Mucosa of rectum (tissue), 2 donors: Measurements from ENCODE around the gene DGKB.

Source experiments
- H3K27ac ChIP-seq, 2 donors: one replicate each; pipeline ENCODE4 v1.7.0; 2013; ENCODE audit warnings: inconsistent platforms in 2 of 2, low read depth in 2 of 2, low read length in 2 of 2
- H3K27me3 ChIP-seq, 2 donors: one replicate each; pipeline ENCODE4 v1.7.0; 2013; ENCODE audit warnings: low read length in 2 of 2; ENCODE audit not compliant: control insufficient read depth in 2 of 2, insufficient read depth in 2 of 2
- H3K36me3 ChIP-seq, 2 donors: one replicate each; pipeline ENCODE4 v1.7.0; 2013; ENCODE audit warnings: low read length in 2 of 2; ENCODE audit not compliant: control insufficient read depth in 2 of 2, insufficient read depth in 2 of 2
- H3K4me1 ChIP-seq, 2 donors: one replicate each; pipeline ENCODE4 v1.7.0; 2013; ENCODE audit warnings: low read length in 2 of 2, mild to moderate bottlenecking in 1 of 2; ENCODE audit not compliant: control insufficient read depth in 2 of 2, insufficient read depth in 2 of 2
- H3K4me3 ChIP-seq, 2 donors: one replicate each; pipeline ENCODE4 v1.7.0; 2013; ENCODE audit warnings: low read length in 2 of 2
- H3K9ac ChIP-seq, 2 donors: one replicate each; pipeline ENCODE4 v1.7.0; 2013; ENCODE audit warnings: low read length in 2 of 2, low read depth in 1 of 2, mild to moderate bottlenecking in 1 of 2
- H3K9me3 ChIP-seq, 2 donors: one replicate each; pipeline ENCODE4 v1.7.0; 2013; ENCODE audit warnings: low read length in 2 of 2; ENCODE audit not compliant: control insufficient read depth in 2 of 2
- donor health status: healthy.
- donor health status: Normal muscosa, but diverticular disease.

DGKB gene

GRCh38 chr7:14714161-14714728 is 188.3 kb downstream of the DGKB start:
- H3K27me3 ChIP-seq = no peaks in the 10 kb centered on the region
- no peak overlapping the region for H3K9ac ChIP-seq
- H3K4me3 ChIP-seq = no peak overlapping the region
- no peaks in the 10 kb centered on the region for H3K36me3 ChIP-seq
- H3K9me3 ChIP-seq = no peaks in the 10 kb centered on the region
- H3K4me1 ChIP-seq = no peaks in the 10 kb centered on the region
- no peak overlapping the region for H3K27ac ChIP-seq

- Histone ChIP-seq H3K4me3 (no peak overlapping the region), H3K36me3 (no peaks in the 10 kb centered on the region), H3K9me3 (no peaks in the 10 kb centered on the region), H3K4me1 (no peaks in the 10 kb centered on the region), H3K9ac (no peak overlapping the region), H3K27me3 (no peaks in the 10 kb centered on the region), H3K27ac (no peak overlapping the region)
These were observed 204.3 kb downstream of the DGKB start for GRCh38 chr7:14698239-14698638.

DNA sequence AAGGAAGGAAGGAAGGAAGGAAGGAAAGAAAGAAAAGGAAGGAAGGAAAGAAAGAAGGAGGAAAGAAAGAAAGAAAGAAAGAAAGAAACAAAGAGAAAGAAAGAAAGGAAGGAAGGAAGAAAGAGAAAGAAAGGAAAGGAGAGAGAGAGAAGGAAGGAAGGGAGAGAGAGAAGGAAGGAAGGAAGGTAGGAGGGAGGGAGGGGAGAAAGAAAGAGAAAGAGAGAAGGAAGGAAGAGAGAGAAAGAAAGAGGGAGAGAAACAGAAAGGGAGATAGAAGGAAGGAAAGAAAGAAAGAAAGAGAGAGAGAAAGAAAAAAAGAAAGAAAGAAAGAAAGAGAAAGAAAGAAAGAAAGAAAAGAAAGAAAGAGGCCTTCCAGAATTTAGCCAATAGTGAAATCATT is 204.9 kb downstream of the DGKB start:
- H3K9me3 ChIP-seq = no peaks in the 10 kb centered on the region
- H3K27ac ChIP-seq = no peak overlapping the region
- H3K4me1 ChIP-seq = no peaks in the 10 kb centered on the region
- H3K27me3 ChIP-seq = no peaks in the 10 kb centered on the region
- H3K4me3 ChIP-seq = no peak overlapping the region
- no peak overlapping the region for H3K9ac ChIP-seq
- H3K36me3 ChIP-seq = no peaks in the 10 kb centered on the region

- Histone ChIP-seq H3K4me1 (no peaks in the 10 kb centered on the region), H3K36me3 (no peaks in the 10 kb centered on the region)
These were observed 210.9 kb downstream of the DGKB start for GRCh38 chr7:14691597-14692203.

DNA sequence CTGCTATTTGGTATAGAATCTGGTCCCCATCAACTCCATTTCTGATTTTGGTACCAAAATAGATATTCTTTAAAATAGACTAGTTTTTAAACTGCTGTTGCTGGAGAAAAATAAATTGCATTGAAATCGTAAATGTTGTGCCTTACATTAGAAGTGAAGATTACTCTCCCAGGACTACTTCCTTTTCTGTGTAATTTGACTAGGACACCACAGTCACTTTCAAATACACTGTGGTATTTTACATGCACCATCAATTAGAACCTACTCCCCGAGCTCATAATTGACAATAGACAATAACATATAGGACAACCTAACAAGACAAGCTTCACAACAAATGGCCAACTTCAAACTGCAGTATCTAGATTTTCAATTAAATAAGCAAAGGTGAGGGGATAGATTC is 211.5 kb downstream of the DGKB start:
- no peak overlapping the region for H3K4me3 ChIP-seq
- no peaks in the 10 kb centered on the region for H3K36me3 ChIP-seq
- no peaks in the 10 kb centered on the region for H3K9me3 ChIP-seq
- H3K4me1 ChIP-seq = no peaks in the 10 kb centered on the region
- H3K27me3 ChIP-seq = no peaks in the 10 kb centered on the region
- no peak overlapping the region for H3K9ac ChIP-seq
- H3K27ac ChIP-seq = no peak overlapping the region

More at GRCh38 chr7:14691597-14692203, 210.9 kb downstream of the DGKB start:
- H3K27me3 ChIP-seq = no peaks in the 10 kb centered on the region
- no peak overlapping the region for H3K4me3 ChIP-seq
- no peak overlapping the region for H3K9ac ChIP-seq
- H3K27ac ChIP-seq = no peak overlapping the region
- H3K9me3 ChIP-seq = no peaks in the 10 kb centered on the region

- H3K4me1 ChIP-seq = no peaks in the 10 kb centered on the region
- H3K9ac ChIP-seq = no peak overlapping the region
- H3K36me3 ChIP-seq = no peaks in the 10 kb centered on the region
- no peaks in the 10 kb centered on the region for H3K27me3 ChIP-seq
- no peak overlapping the region for H3K4me3 ChIP-seq
- H3K27ac ChIP-seq = no peak overlapping the region
- no peaks in the 10 kb centered on the region for H3K9me3 ChIP-seq
These were observed 212.1 kb downstream of the DGKB start for GRCh38 chr7:14690486-14690885.

DNA sequence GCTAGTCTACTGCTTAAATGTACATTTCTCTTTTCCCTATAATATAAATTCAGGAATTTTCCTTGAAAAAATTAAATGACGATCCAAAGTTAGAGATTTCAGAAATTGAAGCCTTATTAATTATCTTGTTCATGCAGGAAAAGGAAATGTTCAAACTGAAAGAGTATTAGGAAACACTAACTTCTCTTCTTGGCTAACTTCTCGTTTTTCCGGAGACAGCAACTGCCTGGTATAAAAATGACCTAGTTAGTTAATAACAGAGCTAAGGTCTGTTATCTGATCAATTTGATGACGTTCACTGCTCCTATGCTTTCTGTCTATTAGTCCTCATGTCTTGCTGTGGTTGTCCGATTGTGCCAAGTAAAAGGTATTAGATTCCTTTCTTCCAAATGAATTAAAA is 212.5 kb downstream of the DGKB start:
- Histone ChIP-seq H3K36me3 (no peaks in the 10 kb centered on the region), H3K27ac (no peak overlapping the region), H3K9ac (no peak overlapping the region), H3K9me3 (no peaks in the 10 kb centered on the region), H3K4me1 (no peaks in the 10 kb centered on the region), H3K27me3 (no peaks in the 10 kb centered on the region), H3K4me3 (no peak overlapping the region)

- Histone ChIP-seq H3K4me1 (no peaks in the 10 kb centered on the region), H3K9ac (no peak overlapping the region), H3K9me3 (no peaks in the 10 kb centered on the region), H3K27me3 (no peaks in the 10 kb centered on the region), H3K4me3 (no peak overlapping the region), H3K27ac (no peak overlapping the region), H3K36me3 (no peaks in the 10 kb centered on the region)
These were observed 214.3 kb downstream of the DGKB start for GRCh38 chr7:14688208-14688607.

- Histone ChIP-seq H3K27me3 (no peaks in the 10 kb centered on the region), H3K4me1 (no peaks in the 10 kb centered on the region), H3K9me3 (no peaks in the 10 kb centered on the region), H3K27ac (no peak overlapping the region), H3K9ac (no peak overlapping the region), H3K4me3 (no peak overlapping the region), H3K36me3 (no peaks in the 10 kb centered on the region)
These were observed 214.8 kb downstream of the DGKB start for GRCh38 chr7:14687777-14688176.

- Histone ChIP-seq H3K9ac (no peak overlapping the region), H3K9me3 (no peaks in the 10 kb centered on the region), H3K27me3 (no peaks in the 10 kb centered on the region), H3K27ac (no peak overlapping the region), H3K4me3 (no peak overlapping the region), H3K36me3 (no peaks in the 10 kb centered on the region), H3K4me1 (no peaks in the 10 kb centered on the region)
These were observed 215.3 kb downstream of the DGKB start for GRCh38 chr7:14687241-14687640.
